Thoracic aorta (tissue), 2 donors: ENCODE results near the gene FAM228A. TPM values are rescaled to one million over a fixed set of nuclear protein-coding genes. Genes with fewer than 3 reads are reported as not detected.
A peak's percentile ranks its signal among the peaks of the same experiment; 100 is the strongest.

Experiments used
- ATAC-seq: fragments of 150-250 bp; one replicate; pipeline ENCODE4 v1.8.0; 2017; ENCODE audit warnings: low read depth; ENCODE audit not compliant: insufficient number of reproducible peaks, low FRiP score
- DNase-seq: peaks from one replicate; pipeline ENCODE4 v3.0.0-alpha.2; 2020; ENCODE audit warnings: low spot score
- H3K27ac ChIP-seq, 2 donors: fragments of 200-600 bp; sonication (generic); 1 replicate in 1 of 2; 2 replicates in 1 of 2; pipeline ENCODE4 v1.5.1; 2016; ENCODE audit warnings: mild to moderate bottlenecking in 2 of 2, moderate library complexity in 2 of 2
- H3K27me3 ChIP-seq: fragments of 200-600 bp; sonication (generic); replicated peaks from 2 replicates; pipeline ENCODE4 v1.6.0; 2016; ENCODE audit warnings: mild to moderate bottlenecking; ENCODE audit not compliant: insufficient read depth
- H3K36me3 ChIP-seq: fragments of 200-600 bp; sonication (generic); one replicate; pipeline ENCODE4 v1.5.1; 2016
- H3K4me1 ChIP-seq, 2 donors: fragments of 200-600 bp; sonication (generic); 1 replicate in 1 of 2; 2 replicates in 1 of 2; pipeline versions ENCODE4 v1.5.1 to v1.6.0; 2016; ENCODE audit warnings: low read depth in 2 of 2, mild to moderate bottlenecking in 1 of 2; ENCODE audit not compliant: control insufficient read depth in 1 of 2
- H3K4me3 ChIP-seq: fragments of 200-600 bp; sonication (generic); 2 replicates; pipeline ENCODE4 v1.5.1; 2016; ENCODE audit warnings: mild to moderate bottlenecking
- H3K9me3 ChIP-seq: fragments of 200-600 bp; sonication (generic); 2 replicates; pipeline ENCODE4 v1.5.1; 2016
- total RNA-seq, 2 donors: library from RNA; depleted of rRNA; stranded (reverse); fragments of >200 nt; gene quantifications; one replicate each; pipeline versions ENCODE4 v1.1.0 to v1.2.3, GENCODE V29; 2016
- TF ChIP-seq, protein P1 (sequence below): fragments of 200-600 bp; sonication (generic); IDR thresholded peaks from one replicate; pipeline ENCODE4 v1.5.1; 2019; ENCODE audit warnings: antibody characterized with exemption

Gene FAM228A
- total RNA-seq, 2 donors from 2014 or later: 0.81 to 0.92 TPM

DNA sequence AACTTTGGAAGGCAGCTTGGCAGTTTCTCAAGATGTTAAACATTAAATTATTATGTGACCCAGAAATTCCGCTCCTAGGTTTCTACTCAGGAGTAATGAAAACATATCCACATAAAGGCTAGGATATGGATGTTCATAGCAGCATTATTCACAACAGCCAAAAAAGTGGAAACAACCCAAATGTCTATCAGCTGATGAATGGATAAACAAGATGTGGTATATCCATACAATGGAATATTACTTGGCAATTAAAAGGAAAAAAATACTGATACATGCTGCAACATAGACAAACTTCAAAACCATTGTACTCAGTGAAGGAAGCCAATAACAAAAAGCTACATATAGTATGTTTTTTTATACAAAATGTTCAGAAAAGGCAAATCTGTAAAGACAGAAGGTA, 12.4 kb upstream of the FAM228A start:
- no peaks in the 10 kb centered on the region for H3K27me3 ChIP-seq
- TF ChIP-seq, protein P1, sequence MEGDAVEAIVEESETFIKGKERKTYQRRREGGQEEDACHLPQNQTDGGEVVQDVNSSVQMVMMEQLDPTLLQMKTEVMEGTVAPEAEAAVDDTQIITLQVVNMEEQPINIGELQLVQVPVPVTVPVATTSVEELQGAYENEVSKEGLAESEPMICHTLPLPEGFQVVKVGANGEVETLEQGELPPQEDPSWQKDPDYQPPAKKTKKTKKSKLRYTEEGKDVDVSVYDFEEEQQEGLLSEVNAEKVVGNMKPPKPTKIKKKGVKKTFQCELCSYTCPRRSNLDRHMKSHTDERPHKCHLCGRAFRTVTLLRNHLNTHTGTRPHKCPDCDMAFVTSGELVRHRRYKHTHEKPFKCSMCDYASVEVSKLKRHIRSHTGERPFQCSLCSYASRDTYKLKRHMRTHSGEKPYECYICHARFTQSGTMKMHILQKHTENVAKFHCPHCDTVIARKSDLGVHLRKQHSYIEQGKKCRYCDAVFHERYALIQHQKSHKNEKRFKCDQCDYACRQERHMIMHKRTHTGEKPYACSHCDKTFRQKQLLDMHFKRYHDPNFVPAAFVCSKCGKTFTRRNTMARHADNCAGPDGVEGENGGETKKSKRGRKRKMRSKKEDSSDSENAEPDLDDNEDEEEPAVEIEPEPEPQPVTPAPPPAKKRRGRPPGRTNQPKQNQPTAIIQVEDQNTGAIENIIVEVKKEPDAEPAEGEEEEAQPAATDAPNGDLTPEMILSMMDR: no peak
- ATAC-seq: no peak

DNA sequence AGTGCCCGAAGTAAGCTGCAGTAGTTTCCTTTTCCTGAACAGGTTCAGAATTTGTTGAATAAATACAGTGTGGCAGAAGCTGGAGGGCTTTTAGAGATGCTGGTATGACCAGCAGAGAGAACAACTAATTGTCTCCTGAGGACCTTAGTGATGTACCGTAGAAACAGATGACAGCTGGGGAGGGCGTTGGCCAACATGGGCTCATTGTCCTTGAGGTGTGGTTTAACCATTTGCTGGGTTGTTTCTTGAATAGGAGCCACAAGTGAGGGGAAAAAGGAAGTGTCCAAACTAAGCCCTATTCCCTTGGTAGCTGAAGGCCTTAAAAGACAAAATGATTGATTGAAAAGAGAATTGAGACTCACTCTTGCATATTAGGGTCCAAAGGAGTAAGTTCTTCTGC, 11.7 kb upstream of the FAM228A start:
- H3K4me1 ChIP-seq: no peaks in the 10 kb centered on the region
- DNase-seq: no peak

More for the DNA sequence above, 12.4 kb upstream of the FAM228A start:
- Histone ChIP-seq H3K4me1 (no peaks in the 10 kb centered on the region), H3K4me3 (no peak overlapping the region), H3K9me3 (no peaks in the 10 kb centered on the region), H3K36me3 (peaks cover 6% of the 10 kb centered on the region), H3K27ac (no peak overlapping the region)
- no peak for DNase-seq

DNA sequence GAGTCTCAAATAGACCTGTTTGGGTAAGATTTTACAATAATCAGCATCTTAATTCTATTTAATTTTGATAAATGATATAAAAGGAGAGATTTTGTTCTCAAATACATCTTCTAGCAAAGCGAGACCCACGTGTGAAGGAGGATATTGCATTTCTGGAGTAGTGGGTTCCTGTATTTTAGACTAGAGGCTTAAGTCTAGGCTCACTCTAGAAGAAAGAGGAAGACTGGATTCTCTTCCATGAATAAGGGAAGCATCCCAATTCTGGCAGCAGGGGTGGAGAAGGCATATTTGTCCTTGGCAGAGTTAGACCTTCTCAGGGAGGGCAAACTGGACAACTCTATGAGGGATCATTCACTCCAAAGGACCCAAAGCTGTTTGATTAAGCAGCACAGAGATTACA, 11.3 kb upstream of the FAM228A start:
- Histone ChIP-seq H3K27ac (no peak overlapping the region), H3K4me3 (no peak overlapping the region), H3K27me3 (no peaks in the 10 kb centered on the region), H3K36me3 (peaks cover 6% of the 10 kb centered on the region), H3K9me3 (no peaks in the 10 kb centered on the region), H3K4me1 (no peaks in the 10 kb centered on the region)
- no peak for DNase-seq
- TF ChIP-seq, protein P1: no peak
- ATAC-seq: no peak

More for the DNA sequence above, 11.7 kb upstream of the FAM228A start:
- TF ChIP-seq, protein P1: no peak
- no peak overlapping the region for H3K4me3 ChIP-seq
- no peak for ATAC-seq
- peaks cover 6% of the 10 kb centered on the region for H3K36me3 ChIP-seq
- no peaks in the 10 kb centered on the region for H3K27me3 ChIP-seq
- H3K27ac ChIP-seq: no peak overlapping the region
- H3K9me3 ChIP-seq: no peaks in the 10 kb centered on the region

DNA sequence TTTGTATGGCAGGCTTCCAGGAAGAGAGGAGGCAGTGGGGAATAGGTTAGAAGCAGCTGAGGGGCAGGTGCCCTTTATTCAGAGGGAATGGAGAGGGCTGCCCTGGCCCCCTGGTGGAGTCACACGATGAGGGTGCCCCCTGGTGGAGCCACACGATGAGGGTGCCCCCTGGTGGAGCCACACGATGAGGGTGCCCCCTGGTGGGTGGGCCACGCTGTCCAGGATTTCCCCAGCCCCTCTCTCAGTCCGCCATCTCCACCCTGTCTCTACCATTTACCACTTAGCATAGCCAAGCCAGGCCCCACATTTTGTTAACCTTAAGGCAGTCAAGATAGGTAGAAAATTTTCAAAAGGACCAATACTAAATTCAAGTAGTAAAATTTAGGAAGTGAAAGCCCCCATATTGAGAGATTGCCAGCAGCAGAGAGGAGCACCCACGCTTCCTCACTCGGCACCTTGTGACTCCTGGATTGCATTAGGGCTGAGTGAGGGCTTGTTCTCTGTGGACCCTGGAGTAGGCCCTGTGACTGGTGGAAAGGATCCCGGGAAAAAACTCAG, 10.4 kb upstream of the FAM228A start:
- DNase-seq: no peak
- Histone ChIP-seq H3K9me3 (no peaks in the 10 kb centered on the region), H3K4me3 (no peak overlapping the region), H3K36me3 (peaks cover 6% of the 10 kb centered on the region), H3K27ac (no peak overlapping the region), H3K4me1 (no peaks in the 10 kb centered on the region), H3K27me3 (no peaks in the 10 kb centered on the region)
- ATAC-seq: no peak
- TF ChIP-seq, protein P1: peak; percentile 41

DNA sequence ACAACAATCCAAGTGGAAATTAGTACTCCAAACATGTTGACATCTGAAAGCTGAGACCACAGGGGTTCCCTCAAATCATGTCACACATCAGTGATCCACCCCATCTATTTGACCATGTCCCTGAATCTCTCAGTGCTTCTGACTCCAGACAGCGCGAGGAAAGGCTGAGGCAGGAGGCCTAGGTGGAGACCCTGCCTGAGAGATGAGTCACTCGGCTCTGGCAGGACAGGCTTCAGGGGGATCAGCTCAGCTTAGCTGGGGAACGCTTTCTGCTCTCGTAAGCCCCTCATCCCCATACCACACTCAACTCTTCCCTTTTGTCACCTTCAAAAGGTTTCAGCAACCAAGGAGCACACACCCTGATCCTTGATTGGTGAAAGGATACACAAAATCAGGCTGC, 5.8 kb upstream of the FAM228A start:
- H3K36me3 ChIP-seq: no peaks in the 10 kb centered on the region
- no peak for DNase-seq
- TF ChIP-seq, protein P1: no peak

More for the DNA sequence above, 5.8 kb upstream of the FAM228A start:
- Histone ChIP-seq H3K27ac (no peak overlapping the region), H3K4me3 (no peak overlapping the region), H3K4me1 (no peaks in the 10 kb centered on the region), H3K27me3 (no peaks in the 10 kb centered on the region), H3K9me3 (no peaks in the 10 kb centered on the region)
- no peak for ATAC-seq
